ENCODE results near the gene ZNRF3. TPM values are rescaled to one million over a fixed set of nuclear protein-coding genes. Genes with fewer than 3 reads are reported as not detected.

The ZNRF3 gene
- total and polyA plus RNA-seq, 2 donors = 1.1 to 1.3 TPM

DNA sequence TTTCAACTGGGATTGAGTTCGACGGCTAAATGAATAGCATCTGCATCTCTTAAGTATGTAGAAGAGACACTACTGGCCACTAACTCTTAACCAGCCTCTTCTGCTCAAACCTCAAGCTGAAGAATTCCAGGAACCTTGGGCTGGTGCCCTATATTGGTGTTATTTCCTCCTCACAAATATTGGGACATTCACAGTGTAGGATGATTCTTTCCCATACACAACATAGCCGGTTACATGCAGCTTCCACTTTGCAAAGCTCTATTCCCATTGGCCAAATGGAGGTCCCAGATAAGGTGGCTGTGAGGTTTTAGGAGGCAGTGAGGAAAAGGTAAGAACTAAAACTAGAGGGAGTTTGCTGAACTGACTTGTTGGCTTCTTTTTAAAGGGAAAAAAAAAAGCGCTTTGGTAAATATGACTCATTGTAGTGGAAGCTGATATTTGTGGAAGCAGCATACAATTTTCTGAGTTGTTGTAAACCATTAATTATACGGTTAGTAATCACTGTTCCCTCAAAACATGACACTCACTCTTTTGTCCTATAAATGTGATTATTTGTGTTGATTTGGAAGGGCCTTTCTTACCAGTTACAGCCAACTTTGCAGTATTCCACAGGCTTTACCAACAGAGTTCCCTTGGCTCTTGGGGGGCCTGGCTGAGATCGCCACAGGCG is 160.7 kb downstream of the ZNRF3 start:
- Histone ChIP-seq H3K4me1 (ENCODE audit: control insufficient read depth in 2 of 2, insufficient read depth in 2 of 2, low read length in 2 of 2) (no peaks in the 10 kb centered on the region), H3K4me3 (ENCODE audit: low read length in 2 of 2) (no peak overlapping the region), H3K36me3 (ENCODE audit: control insufficient read depth in 2 of 2, insufficient read depth in 2 of 2, low read length in 1 of 2) (peaks cover 0 to 4% of the 10 kb centered on the region in 2 donors), H3K27ac (ENCODE audit: low read depth in 1 of 2, low read length in 1 of 2) (peak overlapping the region; percentile 37 to 72), H3K9me3 (ENCODE audit: control insufficient read depth in 2 of 2, insufficient read depth in 1 of 2, low read length in 1 of 2) (no peaks in the 10 kb centered on the region), H3K27me3 (ENCODE audit: control insufficient read depth in 2 of 2, insufficient read depth in 1 of 2, low read length in 1 of 2) (no peaks in the 10 kb centered on the region)
- 95% methylated on average over 7 of the region's 7 CpGs for WGBS
- DNase-seq (ENCODE audit: low read depth in 6 of 9, low spot score in 9 of 9) = no peak

DNA sequence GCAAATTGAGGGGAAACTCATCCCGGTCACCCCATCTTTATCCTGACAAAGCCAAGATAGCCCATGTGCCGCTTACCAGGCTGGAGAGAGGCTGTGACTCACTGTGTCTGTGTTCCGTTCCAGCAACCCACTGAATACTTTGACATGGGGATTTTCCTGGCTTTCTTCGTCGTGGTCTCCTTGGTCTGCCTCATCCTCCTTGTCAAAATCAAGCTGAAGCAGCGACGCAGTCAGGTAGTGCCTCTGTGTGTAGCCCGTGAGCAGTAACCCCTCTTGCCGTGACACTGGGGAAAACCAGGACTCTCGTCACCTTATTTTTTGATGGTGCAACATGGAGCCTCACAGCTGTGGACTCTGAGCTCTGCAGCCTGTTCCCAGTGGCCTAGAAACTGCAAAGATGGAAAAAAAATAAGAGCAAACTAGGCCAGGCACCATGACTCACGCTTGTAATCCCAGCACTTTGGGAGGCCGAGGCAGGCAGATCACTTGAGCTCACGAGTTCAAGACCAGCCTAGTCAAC is 161.3 kb downstream of the ZNRF3 start:
- Histone ChIP-seq H3K9me3 (ENCODE audit: control insufficient read depth in 2 of 2, insufficient read depth in 1 of 2, low read length in 1 of 2) (no peaks in the 10 kb centered on the region), H3K36me3 (ENCODE audit: control insufficient read depth in 2 of 2, insufficient read depth in 2 of 2, low read length in 1 of 2) (peaks cover 0 to 4% of the 10 kb centered on the region in 2 donors), H3K27me3 (ENCODE audit: control insufficient read depth in 2 of 2, insufficient read depth in 1 of 2, low read length in 1 of 2) (no peaks in the 10 kb centered on the region), H3K4me1 (ENCODE audit: control insufficient read depth in 2 of 2, insufficient read depth in 2 of 2, low read length in 2 of 2) (no peaks in the 10 kb centered on the region), H3K27ac (ENCODE audit: low read depth in 1 of 2, low read length in 1 of 2) (peak overlapping the region in 1 of 2 donors; percentile 72), H3K4me3 (ENCODE audit: low read length in 2 of 2) (no peak overlapping the region)
- 94% methylated on average over 13 of the region's 13 CpGs for WGBS
- DNase-seq (ENCODE audit: low read depth in 6 of 9, low spot score in 9 of 9) = no peak

DNA sequence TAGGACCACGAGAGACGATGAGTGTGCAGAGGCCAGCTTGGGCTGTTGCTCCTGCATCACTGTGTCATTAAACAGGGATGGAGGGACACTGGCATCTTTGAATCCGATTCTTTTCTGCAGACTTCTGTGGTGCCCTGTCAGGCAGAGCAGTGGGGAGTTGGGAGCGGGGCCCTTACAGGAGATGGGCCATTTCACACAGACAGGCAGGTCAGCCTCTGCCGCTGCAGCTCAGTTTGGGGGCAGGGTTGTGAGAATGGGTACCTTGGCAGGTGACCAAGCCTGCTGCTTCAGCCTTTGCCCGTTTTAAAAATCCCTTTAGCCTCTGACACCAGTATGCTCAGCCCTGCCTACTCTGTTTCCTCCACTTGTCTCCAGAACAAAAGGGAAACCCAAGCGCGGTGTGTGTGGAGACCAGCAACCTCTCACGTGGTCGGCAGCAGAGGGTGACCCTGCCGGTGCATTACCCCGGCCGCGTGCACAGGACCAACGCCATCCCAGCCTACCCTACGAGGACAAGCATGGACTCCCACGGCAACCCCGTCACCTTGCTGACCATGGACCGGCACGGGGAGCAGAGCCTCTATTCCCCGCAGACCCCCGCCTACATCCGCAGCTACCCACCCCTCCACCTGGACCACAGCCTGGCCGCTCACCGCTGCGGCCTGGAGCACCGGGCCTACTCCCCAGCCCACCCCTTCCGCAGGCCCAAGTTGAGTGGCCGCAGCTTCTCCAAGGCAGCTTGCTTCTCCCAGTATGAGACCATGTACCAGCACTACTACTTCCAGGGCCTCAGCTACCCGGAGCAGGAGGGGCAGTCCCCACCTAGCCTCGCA is 165.7 kb downstream of the ZNRF3 start:
- 97% methylated on average over 31 of the region's 31 CpGs for WGBS
- no peak for DNase-seq (ENCODE audit: low read depth in 6 of 9, low spot score in 9 of 9)

DNA sequence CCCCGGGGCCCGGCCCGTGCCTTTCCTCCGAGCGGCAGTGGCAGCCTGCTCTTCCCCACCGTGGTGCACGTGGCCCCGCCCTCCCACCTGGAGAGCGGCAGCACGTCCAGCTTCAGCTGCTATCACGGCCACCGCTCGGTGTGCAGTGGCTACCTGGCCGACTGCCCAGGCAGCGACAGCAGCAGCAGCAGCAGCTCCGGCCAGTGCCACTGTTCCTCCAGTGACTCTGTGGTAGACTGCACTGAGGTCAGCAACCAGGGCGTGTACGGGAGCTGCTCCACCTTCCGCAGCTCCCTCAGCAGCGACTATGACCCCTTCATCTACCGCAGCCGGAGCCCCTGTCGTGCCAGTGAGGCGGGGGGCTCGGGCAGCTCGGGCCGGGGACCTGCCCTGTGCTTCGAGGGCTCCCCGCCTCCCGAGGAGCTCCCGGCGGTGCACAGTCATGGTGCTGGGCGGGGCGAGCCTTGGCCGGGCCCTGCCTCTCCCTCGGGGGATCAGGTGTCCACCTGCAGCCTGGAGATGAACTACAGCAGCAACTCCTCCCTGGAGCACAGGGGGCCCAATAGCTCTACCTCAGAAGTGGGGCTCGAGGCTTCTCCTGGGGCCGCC is 166.4 kb downstream of the ZNRF3 start:
- Histone ChIP-seq H3K27me3 (ENCODE audit: control insufficient read depth in 2 of 2, insufficient read depth in 1 of 2, low read length in 1 of 2) (no peaks in the 10 kb centered on the region), H3K36me3 (ENCODE audit: control insufficient read depth in 2 of 2, insufficient read depth in 2 of 2, low read length in 1 of 2) (peaks cover 0 to 4% of the 10 kb centered on the region in 2 donors), H3K4me3 (ENCODE audit: low read length in 2 of 2) (no peak overlapping the region), H3K4me1 (ENCODE audit: control insufficient read depth in 2 of 2, insufficient read depth in 2 of 2, low read length in 2 of 2) (no peaks in the 10 kb centered on the region), H3K27ac (ENCODE audit: low read depth in 1 of 2, low read length in 1 of 2) (no peak overlapping the region), H3K9me3 (ENCODE audit: control insufficient read depth in 2 of 2, insufficient read depth in 1 of 2, low read length in 1 of 2) (no peaks in the 10 kb centered on the region)
- DNase-seq (ENCODE audit: low read depth in 6 of 9, low spot score in 9 of 9) = no peak
- 95% methylated on average over 38 of the region's 38 CpGs for WGBS

More for the DNA sequence above, 165.7 kb downstream of the ZNRF3 start:
- H3K4me1 ChIP-seq (ENCODE audit: control insufficient read depth in 2 of 2, insufficient read depth in 2 of 2, low read length in 2 of 2) = no peaks in the 10 kb centered on the region
- peaks cover 0 to 4% of the 10 kb centered on the region in 2 donors for H3K36me3 ChIP-seq (ENCODE audit: control insufficient read depth in 2 of 2, insufficient read depth in 2 of 2, low read length in 1 of 2)
- no peaks in the 10 kb centered on the region for H3K27me3 ChIP-seq (ENCODE audit: control insufficient read depth in 2 of 2, insufficient read depth in 1 of 2, low read length in 1 of 2)
- no peak overlapping the region for H3K4me3 ChIP-seq (ENCODE audit: low read length in 2 of 2)
- H3K9me3 ChIP-seq (ENCODE audit: control insufficient read depth in 2 of 2, insufficient read depth in 1 of 2, low read length in 1 of 2) = no peaks in the 10 kb centered on the region
- no peak overlapping the region for H3K27ac ChIP-seq (ENCODE audit: low read depth in 1 of 2, low read length in 1 of 2)

DNA sequence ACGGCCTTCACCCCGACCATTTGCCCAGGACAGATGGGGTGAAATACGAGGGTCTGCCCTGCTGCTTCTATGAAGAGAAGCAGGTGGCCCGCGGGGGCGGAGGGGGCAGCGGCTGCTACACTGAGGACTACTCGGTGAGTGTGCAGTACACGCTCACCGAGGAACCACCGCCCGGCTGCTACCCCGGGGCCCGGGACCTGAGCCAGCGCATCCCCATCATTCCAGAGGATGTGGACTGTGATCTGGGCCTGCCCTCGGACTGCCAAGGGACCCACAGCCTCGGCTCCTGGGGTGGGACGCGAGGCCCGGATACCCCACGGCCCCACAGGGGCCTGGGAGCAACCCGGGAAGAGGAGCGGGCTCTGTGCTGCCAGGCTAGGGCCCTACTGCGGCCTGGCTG is 167.1 kb downstream of the ZNRF3 start:
- no peak overlapping the region for H3K27ac ChIP-seq (ENCODE audit: low read depth in 1 of 2, low read length in 1 of 2)
- no peaks in the 10 kb centered on the region for H3K9me3 ChIP-seq (ENCODE audit: control insufficient read depth in 2 of 2, insufficient read depth in 1 of 2, low read length in 1 of 2)
- DNase-seq (ENCODE audit: low read depth in 6 of 9, low spot score in 9 of 9) = no peak
- H3K27me3 ChIP-seq (ENCODE audit: control insufficient read depth in 2 of 2, insufficient read depth in 1 of 2, low read length in 1 of 2) = peaks cover 0 to 1% of the 10 kb centered on the region in 2 donors
- peaks cover 0 to 4% of the 10 kb centered on the region in 2 donors for H3K36me3 ChIP-seq (ENCODE audit: control insufficient read depth in 2 of 2, insufficient read depth in 2 of 2, low read length in 1 of 2)
- no peak overlapping the region for H3K4me3 ChIP-seq (ENCODE audit: low read length in 2 of 2)
- 96% methylated on average over 24 of the region's 24 CpGs for WGBS
- H3K4me1 ChIP-seq (ENCODE audit: control insufficient read depth in 2 of 2, insufficient read depth in 2 of 2, low read length in 2 of 2) = no peaks in the 10 kb centered on the region

DNA sequence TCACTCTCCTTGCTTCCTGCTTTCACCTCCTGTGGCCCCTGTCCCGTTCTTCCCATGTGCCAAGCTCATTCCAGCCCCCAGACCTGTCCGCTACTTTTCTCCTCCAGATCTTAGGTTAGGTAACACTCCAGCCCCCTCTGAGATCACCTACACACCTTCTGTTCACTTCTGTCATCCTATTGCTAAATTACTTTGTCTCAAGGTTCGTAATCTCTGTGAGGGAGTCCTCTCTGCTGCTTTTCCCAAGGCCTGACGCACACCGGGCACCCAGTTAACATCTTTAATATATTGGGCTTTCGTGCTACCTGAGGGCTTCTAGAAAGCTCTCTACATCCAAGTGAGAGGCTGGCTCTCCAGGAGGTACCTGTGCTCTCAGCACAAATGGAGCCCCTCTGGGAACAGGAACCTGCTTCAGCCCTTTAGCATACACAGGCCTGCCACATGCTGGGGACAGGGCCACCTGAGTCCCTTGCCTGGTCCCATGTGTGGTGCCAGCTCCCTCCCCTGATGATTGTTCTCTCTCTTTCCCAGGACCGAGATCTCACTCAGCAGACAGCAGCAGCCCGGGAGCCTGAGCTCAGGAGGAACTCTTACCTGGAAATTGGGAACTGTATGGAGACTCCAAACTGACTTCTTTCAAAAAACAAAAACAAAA is 169.8 kb downstream of the ZNRF3 start:
- no peak overlapping the region for H3K4me3 ChIP-seq (ENCODE audit: low read length in 2 of 2)
- H3K4me1 ChIP-seq (ENCODE audit: control insufficient read depth in 2 of 2, insufficient read depth in 2 of 2, low read length in 2 of 2) = no peaks in the 10 kb centered on the region
- no peak overlapping the region for H3K27ac ChIP-seq (ENCODE audit: low read depth in 1 of 2, low read length in 1 of 2)
- H3K9me3 ChIP-seq (ENCODE audit: control insufficient read depth in 2 of 2, insufficient read depth in 1 of 2, low read length in 1 of 2) = no peaks in the 10 kb centered on the region
- DNase-seq (ENCODE audit: low read depth in 6 of 9, low spot score in 9 of 9) = no peak
- no peaks in the 10 kb centered on the region for H3K36me3 ChIP-seq (ENCODE audit: control insufficient read depth in 2 of 2, insufficient read depth in 2 of 2, low read length in 1 of 2)
- 96% methylated on average over 8 of the region's 8 CpGs for WGBS
- H3K27me3 ChIP-seq (ENCODE audit: control insufficient read depth in 2 of 2, insufficient read depth in 1 of 2, low read length in 1 of 2) = peaks cover 0 to 2% of the 10 kb centered on the region in 2 donors

DNA sequence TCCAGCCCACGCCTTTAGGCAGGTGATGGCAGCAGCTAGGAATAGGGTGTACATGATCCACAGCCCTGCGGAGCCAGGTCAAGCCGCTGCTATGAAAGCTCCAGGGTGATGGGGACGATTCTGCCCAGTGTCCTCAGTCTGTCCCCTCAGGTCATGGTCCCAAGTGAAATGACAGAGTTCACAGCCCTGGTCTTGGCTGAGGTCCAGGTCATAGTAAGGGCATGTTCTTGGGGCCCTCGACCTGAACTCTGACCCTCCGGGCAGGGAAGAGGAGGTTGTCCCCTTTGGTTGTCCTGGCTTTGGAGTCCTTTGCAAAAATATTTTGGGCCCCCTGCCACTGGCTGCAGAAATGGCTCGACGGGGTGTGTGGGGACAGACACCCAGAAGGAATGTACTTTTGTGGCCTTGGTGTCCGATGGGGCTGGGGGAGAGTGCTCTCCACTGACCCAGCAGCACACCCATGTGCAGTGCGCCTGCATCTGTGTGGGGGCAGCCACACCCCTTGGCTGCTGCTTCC is 170.9 kb downstream of the ZNRF3 start:
- Histone ChIP-seq H3K4me3 (ENCODE audit: low read length in 2 of 2) (no peak overlapping the region), H3K27ac (ENCODE audit: low read depth in 1 of 2, low read length in 1 of 2) (no peak overlapping the region), H3K9me3 (ENCODE audit: control insufficient read depth in 2 of 2, insufficient read depth in 1 of 2, low read length in 1 of 2) (no peaks in the 10 kb centered on the region), H3K27me3 (ENCODE audit: control insufficient read depth in 2 of 2, insufficient read depth in 1 of 2, low read length in 1 of 2) (peaks cover 0 to 6% of the 10 kb centered on the region in 2 donors), H3K36me3 (ENCODE audit: control insufficient read depth in 2 of 2, insufficient read depth in 2 of 2, low read length in 1 of 2) (no peaks in the 10 kb centered on the region), H3K4me1 (ENCODE audit: control insufficient read depth in 2 of 2, insufficient read depth in 2 of 2, low read length in 2 of 2) (no peaks in the 10 kb centered on the region)
- 96% methylated on average over 10 of the region's 10 CpGs for WGBS
- DNase-seq (ENCODE audit: low read depth in 6 of 9, low spot score in 9 of 9) = no peak

DNA sequence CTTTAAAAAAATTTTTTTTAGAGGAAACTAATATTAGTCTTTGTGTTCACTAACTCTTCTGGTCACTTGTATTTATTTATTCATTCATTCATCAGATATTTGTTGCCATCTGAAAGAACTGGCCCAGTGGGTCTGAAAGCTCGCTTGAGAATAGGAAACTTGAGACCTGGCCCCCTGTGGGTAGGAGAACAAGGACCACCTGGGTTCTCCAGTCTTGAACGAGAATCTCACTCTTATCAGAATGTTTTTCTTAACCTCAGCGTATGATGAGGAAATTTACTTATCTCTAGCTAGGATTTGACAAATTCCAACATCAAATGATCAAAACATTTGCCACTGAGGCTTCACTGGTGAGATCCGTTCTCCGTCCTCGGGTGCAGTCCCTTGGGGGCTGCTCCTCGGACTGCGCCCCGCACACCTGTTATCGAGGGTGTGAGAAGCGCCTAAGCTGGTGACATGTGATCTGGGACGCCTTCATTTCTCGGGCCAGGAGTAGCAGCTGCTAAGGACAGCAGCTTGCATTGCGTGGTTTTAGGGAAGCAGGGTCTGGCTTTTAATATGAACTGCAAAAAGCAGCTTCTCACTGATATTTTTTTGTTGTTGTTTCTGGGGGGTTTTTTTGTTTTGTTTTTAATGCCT is 171.9 kb downstream of the ZNRF3 start:
- H3K27me3 ChIP-seq (ENCODE audit: control insufficient read depth in 2 of 2, insufficient read depth in 1 of 2, low read length in 1 of 2) = peaks cover 0 to 8% of the 10 kb centered on the region in 2 donors
- no peaks in the 10 kb centered on the region for H3K4me1 ChIP-seq (ENCODE audit: control insufficient read depth in 2 of 2, insufficient read depth in 2 of 2, low read length in 2 of 2)
- no peak for DNase-seq (ENCODE audit: low read depth in 6 of 9, low spot score in 9 of 9)
- H3K9me3 ChIP-seq (ENCODE audit: control insufficient read depth in 2 of 2, insufficient read depth in 1 of 2, low read length in 1 of 2) = no peaks in the 10 kb centered on the region
- WGBS = 89% methylated on average over 14 of the region's 14 CpGs
- no peak overlapping the region for H3K4me3 ChIP-seq (ENCODE audit: low read length in 2 of 2)
- H3K36me3 ChIP-seq (ENCODE audit: control insufficient read depth in 2 of 2, insufficient read depth in 2 of 2, low read length in 1 of 2) = no peaks in the 10 kb centered on the region
- H3K27ac ChIP-seq (ENCODE audit: low read depth in 1 of 2, low read length in 1 of 2) = no peak overlapping the region

All from thymus (tissue), 11 donors.